BJ (cell line): ENCODE data around the gene QSOX1. TPM values are rescaled to one million over a fixed set of nuclear protein-coding genes. Genes with fewer than 3 reads are reported as not detected.

Source experiments
- CTCF ChIA-PET: fragments of 350-600 bp; formaldehyde crosslinking; extraction: SDS; loops from one replicate; lab custom pipeline; 2021; ENCODE audit warnings: antibody characterized with exemption, inconsistent platforms; lab: Yijun Ruan, JAX
- POLR2A ChIA-PET: fragments of 300-600 bp; sonication (Branson Sonifier 250); formaldehyde crosslinking; extraction: SDS; loops from one replicate; lab custom pipeline; 2021; ENCODE audit warnings: antibody characterized with exemption; lab: Charles Lee
- DNase-seq: peaks from one replicate; pipeline ENCODE4 v3.0.0-alpha.2; 2011; ENCODE audit warnings: low read depth
- H3K27me3 ChIP-seq: 2 replicates; pipeline ENCODE4 v1.6.0; 2011; ENCODE audit warnings: low read length; ENCODE audit not compliant: control insufficient read depth, insufficient read depth
- H3K36me3 ChIP-seq: 2 replicates; pipeline ENCODE4 v1.5.1; 2011; ENCODE audit warnings: low read length; ENCODE audit not compliant: control insufficient read depth, insufficient read depth
- H3K4me3 ChIP-seq: 2 replicates; pipeline ENCODE4 v1.5.1; 2011; ENCODE audit warnings: low read depth, mild to moderate bottlenecking, control low read depth, low read length
- CTCF ChIP-seq: IDR thresholded peaks from 2 replicates; pipeline ENCODE4 v1.5.1; 2011; ENCODE audit warnings: low read depth, mild to moderate bottlenecking, control low read depth, inconsistent platforms, low read length, moderate library complexity; ENCODE audit not compliant: insufficient read depth
- polyA plus RNA-seq: library from polyadenylated mRNA; depleted of rRNA; stranded (reverse); fragments of >200 nt; gene quantifications from 2 replicates; pipeline ENCODE4 v1.2.3, GENCODE V29; 2011

Gene QSOX1
- polyA plus RNA-seq, 1 experiment, result 503 TPM

GRCh38 chr1:180177931-180178330 is 23.3 kb downstream of the QSOX1 start:
- Histone ChIP-seq H3K27me3 (no peaks in the 10 kb centered on the region), H3K4me3 (no peak overlapping the region), H3K36me3 (peaks cover 11% of the 10 kb centered on the region)
- no peak for DNase-seq
- POLR2A ChIA-PET, result no interaction called here
- TF ChIP-seq CTCF, result no peak
- CTCF ChIA-PET, result interaction anchor here (0.5 to 8.0 kb wide), 5 partner anchors 10 to 375 kb away, joined by 3 to 78 read pairs (median 49); no protein-coding TSS in a partner anchor

DNA sequence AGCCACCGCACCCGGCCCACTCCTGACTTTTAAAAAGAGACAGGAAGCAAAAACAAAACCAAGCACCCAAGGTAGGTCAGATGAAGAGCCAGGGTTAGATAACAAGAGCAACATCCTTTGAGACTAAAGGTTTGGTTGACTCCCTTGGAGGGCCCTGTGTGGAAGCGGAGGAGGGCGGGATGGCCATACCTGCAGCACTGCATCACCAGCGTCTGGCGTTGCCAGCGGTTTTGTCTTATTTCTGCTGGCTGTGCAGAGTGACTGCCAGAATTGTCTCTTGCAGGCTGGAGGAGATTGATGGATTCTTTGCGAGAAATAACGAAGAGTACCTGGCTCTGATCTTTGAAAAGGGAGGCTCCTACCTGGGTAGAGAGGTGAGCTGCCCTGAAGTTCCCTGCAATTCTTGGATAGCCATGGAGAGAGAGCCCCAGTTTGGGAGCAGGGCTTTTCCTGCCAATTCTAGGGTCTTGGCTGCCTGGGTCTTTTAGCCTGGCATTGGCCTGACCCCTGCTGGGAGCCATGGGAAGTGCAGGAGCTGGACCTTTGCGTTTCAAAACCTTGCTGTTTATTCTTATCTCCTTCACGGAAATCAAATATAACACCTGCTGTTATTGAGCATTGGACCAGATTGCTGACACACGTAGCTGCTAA is 24.0 kb downstream of the QSOX1 start:
- TF ChIP-seq CTCF, result peak; percentile 98
- POLR2A ChIA-PET, result no interaction called here

GRCh38 chr1:180179162-180179957 is 24.7 kb downstream of the QSOX1 start:
- Histone ChIP-seq H3K4me3 (no peak overlapping the region), H3K27me3 (no peaks in the 10 kb centered on the region), H3K36me3 (peaks cover 11% of the 10 kb centered on the region)
- ChIA-PET POLR2A (no interaction called here), CTCF (interaction anchor here (0.7 to 8.0 kb wide), 30 partner anchors 9 to 475 kb away, joined by 3 to 78 read pairs (median 4); partner anchors contain the start of gene TOR1AIP2)
- DNase-seq, result no peak
- TF ChIP-seq CTCF, result no peak

More for the DNA sequence above, 24.0 kb downstream of the QSOX1 start:
- CTCF ChIA-PET, result interaction anchor here (0.5 to 8.0 kb wide), 27 partner anchors 10 to 474 kb away, joined by 3 to 78 read pairs (median 4); partner anchors contain the start of gene TOR1AIP2
- Histone ChIP-seq H3K36me3 (peaks cover 11% of the 10 kb centered on the region), H3K27me3 (no peaks in the 10 kb centered on the region), H3K4me3 (no peak overlapping the region)
- no peak for DNase-seq

- Histone ChIP-seq H3K36me3 (peaks cover 15% of the 10 kb centered on the region), H3K27me3 (no peaks in the 10 kb centered on the region), H3K4me3 (no peak overlapping the region)
- DNase-seq, result no peak
- POLR2A ChIA-PET, result no interaction called here
- CTCF ChIA-PET, result interaction anchor here (0.7 to 8.0 kb wide), 12 partner anchors 8 to 366 kb away, joined by 3 to 78 read pairs (median 4); no protein-coding TSS in a partner anchor
- TF ChIP-seq CTCF, result peak; percentile 24; the same call in 1 of the 2 replicates
These were observed 26.4 kb downstream of the QSOX1 start for GRCh38 chr1:180181048-180181447.
